Stimulated activated CD4-positive, alpha-beta T cell treated with anti-CD3 and anti-CD28 coated beads, Interleukin-15, amount 100 ng/mL, for 1 hour (primary cell): ENCODE results near the gene HEMGN.
A peak's percentile ranks its signal among the peaks of the same experiment; 100 is the strongest.

ENCODE experiments used
- DNase-seq, 2 donors: peaks; one replicate each; pipeline ENCODE4 v3.0.0-alpha.2; 2020; ENCODE audit warnings: low read depth in 1 of 2, low spot score in 1 of 2

HEMGN gene

DNA sequence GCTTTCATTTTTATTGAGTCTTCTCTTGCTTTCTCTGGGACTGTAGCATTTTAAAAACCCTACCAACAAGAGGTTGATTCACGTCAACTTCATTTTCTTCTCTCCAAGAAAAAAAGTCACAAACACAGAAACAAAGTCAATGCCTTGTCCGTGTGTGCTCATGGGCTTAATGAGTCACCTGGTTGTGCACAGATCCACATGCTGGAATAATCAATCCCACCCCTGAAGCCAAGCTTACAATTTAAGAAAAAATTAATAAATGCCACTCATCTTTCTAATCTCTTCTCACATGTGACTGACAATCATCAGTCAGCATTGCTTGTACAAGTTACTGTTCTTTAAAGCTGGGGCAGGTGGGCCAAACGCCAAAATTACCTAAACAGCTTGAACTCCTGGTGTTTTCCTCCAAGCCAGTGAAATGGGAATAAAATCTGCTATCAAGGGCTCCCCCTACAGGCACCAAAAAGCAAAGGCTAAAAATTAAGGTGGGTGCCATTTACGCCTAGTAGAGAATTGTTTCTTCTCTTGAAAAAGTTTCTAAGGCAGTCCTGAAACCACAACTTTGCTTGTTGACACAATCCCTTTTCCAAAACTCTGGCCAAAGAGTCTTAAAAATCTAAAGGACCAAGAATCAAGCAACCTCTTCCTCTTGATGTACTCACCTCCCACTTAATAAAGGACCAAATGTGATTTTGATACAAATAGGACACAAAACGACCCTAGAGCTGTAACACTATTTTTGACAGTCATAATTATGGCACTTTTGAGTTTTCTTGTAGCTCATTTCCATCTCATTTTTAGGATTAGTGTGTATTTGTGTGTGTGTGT lies 37.0 kb downstream of the HEMGN start:
- DNase-seq, result no peak

DNA sequence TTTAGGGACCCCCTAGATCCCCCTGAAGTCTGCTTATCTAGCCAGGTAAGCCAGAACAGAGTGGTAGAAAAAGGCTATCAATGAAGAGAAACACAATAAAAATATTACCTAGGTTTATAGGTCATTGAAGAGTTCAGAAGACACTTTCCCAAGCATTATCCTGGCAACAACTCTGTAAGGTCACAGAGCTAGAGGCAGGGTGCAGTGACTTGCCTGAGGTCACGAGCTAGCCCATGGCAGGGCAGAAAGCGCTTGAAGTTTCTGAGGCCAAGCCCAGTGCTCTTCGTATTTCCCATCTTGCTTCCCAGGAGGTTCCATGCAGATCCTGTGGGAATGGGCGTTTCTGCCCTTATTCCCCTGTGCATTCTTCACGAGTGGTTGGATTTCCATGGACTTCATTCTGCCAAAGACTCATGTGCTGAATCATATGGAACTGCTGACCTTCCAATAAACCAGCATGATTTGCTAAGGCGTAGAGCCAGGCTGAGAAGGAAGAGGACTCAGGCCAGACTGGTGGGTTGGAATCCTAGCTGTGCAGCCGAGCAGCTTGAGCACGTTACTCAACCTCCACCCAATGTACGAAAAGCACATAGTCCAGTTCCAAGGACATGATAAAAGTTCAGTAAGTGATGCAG lies 37.8 kb downstream of the HEMGN start:
- DNase-seq, result no peak

DNA sequence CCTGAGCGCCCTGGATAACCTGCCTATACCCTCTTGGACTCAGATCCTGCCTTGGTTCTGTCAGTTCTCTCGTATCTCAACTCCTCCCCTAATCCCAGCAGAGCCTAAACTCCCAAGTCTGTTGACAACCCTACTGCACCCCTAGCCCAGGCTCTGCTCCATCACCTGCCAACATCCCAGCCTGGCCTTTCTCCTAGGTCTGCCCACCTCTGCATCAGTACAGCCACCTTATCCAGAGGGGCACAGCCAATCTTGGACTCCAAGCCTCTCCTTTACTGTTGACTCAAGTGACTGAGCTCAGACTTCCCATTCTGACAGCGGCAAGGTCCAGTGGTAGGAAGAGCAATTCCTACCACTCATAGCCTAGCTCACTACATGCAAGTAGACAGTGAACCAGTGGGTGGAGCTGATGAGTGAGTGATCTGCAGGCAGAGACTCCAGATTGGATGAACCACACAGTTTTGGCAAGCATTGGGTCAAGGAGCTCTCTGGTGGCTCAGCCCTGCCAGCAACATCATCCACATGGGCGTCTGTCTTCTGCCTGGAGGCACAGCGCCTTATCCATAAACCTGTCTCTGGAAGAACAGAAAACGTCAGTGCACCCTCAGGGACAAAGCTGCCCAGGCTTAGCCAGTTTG lies 42.2 kb downstream of the HEMGN start:
- DNase-seq, result no peak

DNA sequence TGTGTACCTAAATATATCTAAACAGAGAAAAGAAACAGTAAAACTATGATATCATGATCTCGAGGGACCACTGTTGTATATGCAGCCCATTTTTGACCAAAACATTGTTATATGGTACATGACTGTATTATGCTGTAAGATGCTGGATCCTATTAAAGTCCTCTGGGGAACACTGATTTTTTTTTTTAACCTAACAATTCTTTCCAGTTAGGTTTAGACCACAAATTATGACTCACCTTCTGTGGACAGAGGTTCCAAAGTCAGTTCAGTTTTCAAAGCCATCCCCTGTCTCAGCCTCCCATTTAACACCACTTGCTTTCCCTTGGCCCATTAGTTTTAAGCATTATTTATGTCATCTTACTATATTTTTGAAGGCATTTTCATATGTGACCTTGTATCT lies 42.8 kb downstream of the HEMGN start:
- no peak for DNase-seq

DNA sequence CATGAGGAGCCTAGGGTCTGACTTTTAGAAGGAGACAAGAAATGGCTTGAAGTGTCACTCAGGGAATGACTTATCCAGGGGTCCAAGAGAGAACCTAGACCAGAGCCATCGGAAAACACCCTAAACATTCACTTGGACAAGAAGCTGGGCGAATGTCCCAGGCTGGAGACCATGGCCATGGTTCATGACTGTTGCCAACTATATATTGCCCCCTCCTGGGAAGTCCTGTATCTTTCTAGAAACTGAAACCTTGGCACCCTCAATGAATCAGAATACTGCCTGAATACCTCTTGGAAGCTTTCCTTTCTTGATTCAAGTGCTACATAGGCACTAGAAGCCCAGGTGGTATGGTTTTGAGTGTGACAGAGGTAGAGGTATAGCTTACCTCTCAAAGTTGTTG lies 45.6 kb downstream of the HEMGN start:
- no peak for DNase-seq

GRCh38 chr9:97891736-97892135 lies 46.2 kb downstream of the HEMGN start:
- no peak for DNase-seq

GRCh38 chr9:97889941-97890887 lies 47.8 kb downstream of the HEMGN start:
- peak; percentile 37 to 43 for DNase-seq

- DNase-seq, result no peak
Measured at GRCh38 chr9:97880336-97880735, 57.6 kb downstream of the HEMGN start.
